Loucy (cell line): ENCODE results near the gene RANBP17.

Source experiments
- H2AFZ ChIP-seq: fragments of 200-600 bp; sonication (generic); 2 replicates; pipeline ENCODE4 v1.6.0; 2016; ENCODE audit warnings: antibody characterized with exemption, mild to moderate bottlenecking, low read length, moderate library complexity
- H3F3A ChIP-seq: fragments of 200-600 bp; 2 replicates; pipeline ENCODE4 v1.6.0; 2016; ENCODE audit warnings: antibody characterized with exemption, low read depth, mild to moderate bottlenecking
- H3K27me3 ChIP-seq: fragments of 200-600 bp; sonication (generic); 2 replicates; pipeline ENCODE4 v1.6.1; 2014; ENCODE audit warnings: low read length, mild to moderate bottlenecking; ENCODE audit not compliant: insufficient read depth, poor library complexity, severe bottlenecking
- H3K36me3 ChIP-seq: fragments of 200-600 bp; sonication (generic); 2 replicates; pipeline ENCODE4 v1.6.1; 2016; ENCODE audit warnings: low read length; ENCODE audit not compliant: insufficient read depth
- H3K4me1 ChIP-seq: fragments of 200-600 bp; sonication (generic); 2 replicates; pipeline ENCODE4 v1.5.1; 2014; ENCODE audit warnings: low read length, mild to moderate bottlenecking; ENCODE audit not compliant: insufficient read depth, poor library complexity, severe bottlenecking
- H3K4me2 ChIP-seq: fragments of 200-600 bp; sonication (generic); 2 replicates; pipeline ENCODE4 v1.6.0; 2014; ENCODE audit warnings: antibody characterized with exemption, low read length, low read depth, mild to moderate bottlenecking; ENCODE audit not compliant: poor library complexity, severe bottlenecking
- H3K4me3 ChIP-seq: fragments of 200-600 bp; sonication (generic); 2 replicates; pipeline ENCODE4 v1.5.1; 2014; ENCODE audit warnings: low read length, mild to moderate bottlenecking, mixed read lengths; ENCODE audit not compliant: poor library complexity, severe bottlenecking
- H3K79me2 ChIP-seq: fragments of 200-600 bp; sonication (generic); 2 replicates; pipeline ENCODE4 v1.6.1; 2014; ENCODE audit warnings: low read length; ENCODE audit not compliant: insufficient read depth
- H3K9ac ChIP-seq: fragments of 200-600 bp; sonication (generic); 2 replicates; pipeline ENCODE4 v1.6.0; 2014; ENCODE audit warnings: mild to moderate bottlenecking, low read depth, low read length, moderate library complexity; ENCODE audit not compliant: poor library complexity, severe bottlenecking
- H3K9me2 ChIP-seq: fragments of 200-600 bp; sonication (generic); replicated peaks from 2 replicates; pipeline ENCODE4 v1.6.1; 2016; ENCODE audit warnings: low read depth, low read length, mixed read lengths
- H3K9me3 ChIP-seq: fragments of 200-600 bp; sonication (generic); 2 replicates; pipeline ENCODE4 v1.6.1; 2014; ENCODE audit warnings: mild to moderate bottlenecking, antibody characterized with exemption, low read length, low read depth; ENCODE audit not compliant: insufficient read depth
- H4K20me1 ChIP-seq: fragments of 200-600 bp; sonication (generic); 2 replicates; pipeline ENCODE4 v1.6.0; 2014; ENCODE audit warnings: antibody characterized with exemption, low read length, mild to moderate bottlenecking; ENCODE audit not compliant: insufficient read depth, poor library complexity, severe bottlenecking
- EZH2phosphoT487 ChIP-seq: fragments of 200-600 bp; IDR thresholded peaks from 2 replicates; pipeline ENCODE4 v1.6.1; 2018; ENCODE audit warnings: antibody characterized with exemption, mild to moderate bottlenecking, moderate library complexity, borderline replicate concordance
- TF ChIP-seq, protein P1 (sequence below): fragments of 200-600 bp; sonication (generic); conservative IDR thresholded peaks from 2 replicates; pipeline ENCODE4 v1.5.1; 2014; ENCODE audit warnings: mild to moderate bottlenecking, antibody characterized with exemption, low read length

RANBP17 gene

DNA sequence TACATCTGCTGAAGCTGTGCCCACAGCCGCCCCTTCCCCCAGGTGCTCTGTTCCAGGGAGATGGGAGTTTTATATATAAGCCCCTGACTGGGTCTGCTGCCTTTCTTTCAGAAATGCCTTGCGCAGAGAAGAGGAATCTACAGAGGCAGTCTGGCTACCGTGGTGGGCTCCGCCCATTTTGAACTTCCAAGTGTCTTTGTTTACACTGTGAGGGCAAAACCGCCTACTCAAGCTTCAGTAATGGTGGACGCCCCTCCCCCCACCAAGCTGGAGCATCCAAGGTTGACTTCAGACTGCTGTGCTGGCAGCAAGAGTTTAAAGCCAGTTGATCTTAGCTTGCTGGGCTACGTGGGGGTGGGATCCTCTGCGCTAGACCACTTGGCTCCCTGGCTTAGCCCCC, 41.3 kb downstream of the RANBP17 start:
- no peaks in the 10 kb centered on the region for H3K27me3 ChIP-seq
- H2AFZ ChIP-seq: no peak overlapping the region
- no peak overlapping the region for H3K9ac ChIP-seq
- no peaks in the 10 kb centered on the region for H3F3A ChIP-seq
- no peaks in the 10 kb centered on the region for H3K9me2 ChIP-seq
- H3K4me2 ChIP-seq: no peak overlapping the region
- no peaks in the 10 kb centered on the region for H3K4me1 ChIP-seq
- no peaks in the 10 kb centered on the region for H3K9me3 ChIP-seq
- TF ChIP-seq, protein P1, sequence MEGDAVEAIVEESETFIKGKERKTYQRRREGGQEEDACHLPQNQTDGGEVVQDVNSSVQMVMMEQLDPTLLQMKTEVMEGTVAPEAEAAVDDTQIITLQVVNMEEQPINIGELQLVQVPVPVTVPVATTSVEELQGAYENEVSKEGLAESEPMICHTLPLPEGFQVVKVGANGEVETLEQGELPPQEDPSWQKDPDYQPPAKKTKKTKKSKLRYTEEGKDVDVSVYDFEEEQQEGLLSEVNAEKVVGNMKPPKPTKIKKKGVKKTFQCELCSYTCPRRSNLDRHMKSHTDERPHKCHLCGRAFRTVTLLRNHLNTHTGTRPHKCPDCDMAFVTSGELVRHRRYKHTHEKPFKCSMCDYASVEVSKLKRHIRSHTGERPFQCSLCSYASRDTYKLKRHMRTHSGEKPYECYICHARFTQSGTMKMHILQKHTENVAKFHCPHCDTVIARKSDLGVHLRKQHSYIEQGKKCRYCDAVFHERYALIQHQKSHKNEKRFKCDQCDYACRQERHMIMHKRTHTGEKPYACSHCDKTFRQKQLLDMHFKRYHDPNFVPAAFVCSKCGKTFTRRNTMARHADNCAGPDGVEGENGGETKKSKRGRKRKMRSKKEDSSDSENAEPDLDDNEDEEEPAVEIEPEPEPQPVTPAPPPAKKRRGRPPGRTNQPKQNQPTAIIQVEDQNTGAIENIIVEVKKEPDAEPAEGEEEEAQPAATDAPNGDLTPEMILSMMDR: no peak
- TF ChIP-seq EZH2phosphoT487: no peak
- H3K36me3 ChIP-seq: no peaks in the 10 kb centered on the region
- H3K79me2 ChIP-seq: no peaks in the 10 kb centered on the region
- H4K20me1 ChIP-seq: no peaks in the 10 kb centered on the region
- H3K4me3 ChIP-seq: no peak overlapping the region

DNA sequence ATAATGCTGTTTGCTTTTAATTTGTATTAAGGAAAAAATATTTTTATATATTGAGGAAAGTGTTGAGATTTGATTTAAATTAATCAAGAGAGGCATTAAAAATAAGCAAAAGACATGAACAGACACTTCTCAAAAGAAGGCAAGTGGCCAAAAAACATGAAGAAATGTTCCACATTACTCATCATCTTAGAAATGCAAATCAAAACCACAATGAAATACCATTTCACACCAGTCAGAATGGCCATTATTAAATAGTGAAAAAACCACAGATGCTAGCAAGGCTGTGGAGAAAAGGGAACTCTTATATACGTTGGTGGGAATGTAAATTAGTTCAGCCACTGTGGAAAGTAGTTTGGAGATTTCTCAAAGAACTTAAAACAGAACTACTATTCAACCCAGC, 45.9 kb downstream of the RANBP17 start:
- Histone ChIP-seq H3K9me3 (no peaks in the 10 kb centered on the region), H3K4me3 (no peak overlapping the region), H2AFZ (no peak overlapping the region), H4K20me1 (no peaks in the 10 kb centered on the region), H3K4me1 (no peaks in the 10 kb centered on the region), H3K4me2 (no peak overlapping the region), H3K27me3 (no peaks in the 10 kb centered on the region), H3K9ac (no peak overlapping the region), H3K79me2 (no peaks in the 10 kb centered on the region), H3F3A (no peaks in the 10 kb centered on the region), H3K9me2 (no peaks in the 10 kb centered on the region), H3K36me3 (no peaks in the 10 kb centered on the region)
- TF ChIP-seq EZH2phosphoT487: no peak
- TF ChIP-seq, protein P1: no peak

GRCh38 chr5:170913573-170913972, 51.8 kb downstream of the RANBP17 start:
- Histone ChIP-seq H3K4me2 (no peak overlapping the region), H3K4me3 (no peak overlapping the region), H3K79me2 (no peaks in the 10 kb centered on the region), H3K9me2 (no peaks in the 10 kb centered on the region), H4K20me1 (no peaks in the 10 kb centered on the region), H3F3A (no peaks in the 10 kb centered on the region), H2AFZ (no peak overlapping the region), H3K27me3 (no peaks in the 10 kb centered on the region), H3K36me3 (no peaks in the 10 kb centered on the region), H3K4me1 (no peaks in the 10 kb centered on the region), H3K9me3 (no peaks in the 10 kb centered on the region), H3K9ac (no peak overlapping the region)
- TF ChIP-seq EZH2phosphoT487: no peak
- TF ChIP-seq, protein P1: no peak
